HEK293 (cell line): ENCODE results near the gene CCR3.

ENCODE experiments used
- HOXA7 ChIP-seq: sonication (generic); formaldehyde crosslinking; IDR thresholded peaks from 2 replicates; pipeline ENCODE4 v1.8.1; 2022; ENCODE audit warnings: missing genetic modification reagents, borderline replicate concordance
- TCF7L2 ChIP-seq: IDR thresholded peaks from 2 replicates; pipeline ENCODE4 v1.6.1; 2011; ENCODE audit warnings: low read depth, mild to moderate bottlenecking, inconsistent platforms, low read length, moderate library complexity, borderline replicate concordance
- YY1 ChIP-seq: fragments of 450-650 bp; formaldehyde crosslinking; IDR thresholded peaks from 2 replicates; pipeline ENCODE4 v1.5.1; 2018; ENCODE audit warnings: missing biosample characterization, missing genetic modification characterization
- ZNF114 ChIP-seq: fragments of 450-650 bp; formaldehyde crosslinking; IDR thresholded peaks from 2 replicates; pipeline ENCODE4 v1.5.0; 2017; ENCODE audit warnings: missing biosample characterization, missing genetic modification characterization
- ZNF248 ChIP-seq: fragments of 450-650 bp; formaldehyde crosslinking; IDR thresholded peaks from 2 replicates; pipeline ENCODE4 v1.5.1; 2017; ENCODE audit warnings: missing biosample characterization, missing genetic modification characterization
- ZNF274 ChIP-seq, 2 experiments: fragments of 200-500 bp in 1 of 2; fragments of 450-650 bp in 1 of 2; sonication (Bioruptor generic) in 1 of 2; formaldehyde crosslinking in 1 of 2; IDR thresholded peaks; 2 replicates each; pipeline versions ENCODE4 v1.5.1 to v1.6.1; 2014 to 2016; ENCODE audit warnings: borderline replicate concordance in 1 of 2, inconsistent platforms in 1 of 2, low read length in 1 of 2, missing biosample characterization in 1 of 2, missing genetic modification characterization in 1 of 2
- ZNF521 ChIP-seq: fragments of 450-650 bp; formaldehyde crosslinking; IDR thresholded peaks from 2 replicates; pipeline ENCODE4 v1.5.1; 2017; ENCODE audit warnings: missing biosample characterization, mild to moderate bottlenecking, missing genetic modification characterization
- ZNF623 ChIP-seq: fragments of 450-650 bp; formaldehyde crosslinking; IDR thresholded peaks from 2 replicates; pipeline ENCODE4 v1.5.1; 2016; ENCODE audit warnings: missing biosample characterization, missing genetic modification characterization
- ZNF639 ChIP-seq: fragments of 450-650 bp; formaldehyde crosslinking; IDR thresholded peaks from 2 replicates; pipeline ENCODE4 v1.5.1; 2016; ENCODE audit warnings: missing biosample characterization, missing genetic modification characterization
- TF ChIP-seq, protein P1 (sequence below): fragments of 450-650 bp; formaldehyde crosslinking; IDR thresholded peaks from 2 replicates; pipeline ENCODE4 v1.5.1; 2016; ENCODE audit warnings: missing biosample characterization, missing genetic modification characterization
- TF ChIP-seq, protein P2 (sequence below): fragments of 450-650 bp; IDR thresholded peaks from 2 replicates; pipeline ENCODE4 v1.5.1; 2018; ENCODE audit warnings: missing biosample characterization, missing genetic modification characterization

DNA sequence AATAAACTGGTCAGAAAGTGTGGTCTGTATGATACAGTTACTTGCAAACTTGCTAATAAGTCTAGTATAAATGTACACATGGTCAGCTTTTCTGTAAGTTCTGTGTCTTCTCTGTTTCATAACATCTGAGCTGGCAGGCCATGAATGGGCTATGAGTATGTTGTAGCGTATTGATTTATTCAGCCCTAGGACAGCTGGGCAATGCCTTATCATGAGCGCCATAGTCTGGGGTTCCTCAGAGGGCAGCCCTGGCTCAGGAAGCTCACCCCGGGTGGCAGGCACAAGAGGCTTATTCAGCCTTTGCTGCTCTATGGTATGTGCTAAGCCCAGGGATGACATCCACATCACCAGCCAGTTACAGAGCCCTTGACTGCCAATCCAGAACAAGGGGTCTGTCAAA, 61.0 kb downstream of the CCR3 start:
- TF ChIP-seq ZNF639 (tag by site-specific recombination) (no peak), TCF7L2 (no peak), ZNF623 (tag by site-specific recombination) (no peak), YY1 (tag by site-specific recombination) (no peak), HOXA7 (no peak), ZNF521 (tag by site-specific recombination) (no peak), ZNF274 (IDR thresholded peaks at IDR 0.05; ENCODE audit: low read length) (no peak), ZNF274 (tag by site-specific recombination; IDR thresholded peaks at IDR 0.05; ENCODE audit: borderline replicate concordance) (no peak), ZNF248 (no peak), ZNF114 (tag by site-specific recombination) (no peak)
- TF ChIP-seq, protein P1, sequence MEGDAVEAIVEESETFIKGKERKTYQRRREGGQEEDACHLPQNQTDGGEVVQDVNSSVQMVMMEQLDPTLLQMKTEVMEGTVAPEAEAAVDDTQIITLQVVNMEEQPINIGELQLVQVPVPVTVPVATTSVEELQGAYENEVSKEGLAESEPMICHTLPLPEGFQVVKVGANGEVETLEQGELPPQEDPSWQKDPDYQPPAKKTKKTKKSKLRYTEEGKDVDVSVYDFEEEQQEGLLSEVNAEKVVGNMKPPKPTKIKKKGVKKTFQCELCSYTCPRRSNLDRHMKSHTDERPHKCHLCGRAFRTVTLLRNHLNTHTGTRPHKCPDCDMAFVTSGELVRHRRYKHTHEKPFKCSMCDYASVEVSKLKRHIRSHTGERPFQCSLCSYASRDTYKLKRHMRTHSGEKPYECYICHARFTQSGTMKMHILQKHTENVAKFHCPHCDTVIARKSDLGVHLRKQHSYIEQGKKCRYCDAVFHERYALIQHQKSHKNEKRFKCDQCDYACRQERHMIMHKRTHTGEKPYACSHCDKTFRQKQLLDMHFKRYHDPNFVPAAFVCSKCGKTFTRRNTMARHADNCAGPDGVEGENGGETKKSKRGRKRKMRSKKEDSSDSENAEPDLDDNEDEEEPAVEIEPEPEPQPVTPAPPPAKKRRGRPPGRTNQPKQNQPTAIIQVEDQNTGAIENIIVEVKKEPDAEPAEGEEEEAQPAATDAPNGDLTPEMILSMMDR (tag by site-specific recombination): no peak
- TF ChIP-seq, protein P2, sequence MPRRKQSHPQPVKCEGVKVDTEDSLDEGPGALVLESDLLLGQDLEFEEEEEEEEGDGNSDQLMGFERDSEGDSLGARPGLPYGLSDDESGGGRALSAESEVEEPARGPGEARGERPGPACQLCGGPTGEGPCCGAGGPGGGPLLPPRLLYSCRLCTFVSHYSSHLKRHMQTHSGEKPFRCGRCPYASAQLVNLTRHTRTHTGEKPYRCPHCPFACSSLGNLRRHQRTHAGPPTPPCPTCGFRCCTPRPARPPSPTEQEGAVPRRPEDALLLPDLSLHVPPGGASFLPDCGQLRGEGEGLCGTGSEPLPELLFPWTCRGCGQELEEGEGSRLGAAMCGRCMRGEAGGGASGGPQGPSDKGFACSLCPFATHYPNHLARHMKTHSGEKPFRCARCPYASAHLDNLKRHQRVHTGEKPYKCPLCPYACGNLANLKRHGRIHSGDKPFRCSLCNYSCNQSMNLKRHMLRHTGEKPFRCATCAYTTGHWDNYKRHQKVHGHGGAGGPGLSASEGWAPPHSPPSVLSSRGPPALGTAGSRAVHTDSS (tag by site-specific recombination): no peak
